GM19372 (cell line): ENCODE data around the gene PSTPIP2.

Experiments
- ATAC-seq: cut with Tn5 transposase; IDR thresholded peaks from one replicate; pipeline ENCODE4 v1.9.1; 2021; ENCODE audit warnings: mild to moderate bottlenecking, low read depth, moderate library complexity; ENCODE audit not compliant: unreplicated experiment

PSTPIP2 gene

DNA sequence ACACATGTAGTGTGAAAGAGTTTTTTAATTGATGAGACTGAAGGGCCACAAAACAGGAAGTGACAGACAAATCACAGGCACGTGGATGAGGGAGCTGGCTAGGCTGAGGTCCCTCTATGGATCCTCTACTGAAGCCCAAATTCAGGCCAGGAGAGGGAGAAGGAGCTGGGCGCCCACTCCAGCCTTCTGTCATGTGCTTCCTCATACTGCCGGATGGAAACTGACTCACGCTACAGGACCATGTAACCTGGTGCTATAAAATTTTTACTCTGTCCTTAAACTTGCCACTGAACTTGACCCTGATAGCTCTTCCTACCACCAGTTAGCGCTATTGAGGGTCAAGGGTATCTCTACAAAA, 31.3 kb downstream of the PSTPIP2 start:
- no peak for ATAC-seq

DNA sequence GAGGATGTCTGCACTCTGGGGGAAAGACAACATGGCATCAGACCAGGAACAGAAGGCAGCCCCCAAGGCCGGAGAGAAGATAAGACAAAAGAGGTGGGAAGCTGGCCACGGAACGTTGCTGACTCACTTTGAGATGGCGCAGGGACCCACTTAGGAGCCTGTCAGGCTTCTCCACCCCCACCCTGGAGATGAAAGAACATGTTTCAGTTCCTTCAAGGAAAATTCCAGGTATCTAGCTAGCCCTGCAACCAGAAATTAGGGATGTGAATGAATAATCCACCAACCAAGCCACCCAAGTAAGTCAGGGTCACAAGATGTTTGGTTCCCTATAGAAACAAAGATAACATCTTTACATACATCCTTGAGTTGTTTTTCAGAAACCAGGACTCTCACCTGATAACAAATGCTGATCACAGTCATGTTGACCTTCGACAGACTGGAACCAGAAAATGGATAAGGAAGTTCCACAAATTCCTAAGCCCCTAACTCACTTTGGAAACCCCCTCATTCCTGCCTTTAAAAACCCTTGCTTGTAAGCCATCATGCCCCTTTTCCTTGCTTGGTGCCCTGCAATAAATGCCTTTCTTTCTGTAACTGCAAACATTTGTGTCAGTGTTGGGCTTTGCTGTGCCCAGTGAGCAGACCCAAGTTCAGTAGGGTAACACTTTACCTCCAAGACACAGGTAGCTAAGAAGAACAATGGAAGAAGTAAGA, 31.9 kb downstream of the PSTPIP2 start:
- no peak for ATAC-seq

DNA sequence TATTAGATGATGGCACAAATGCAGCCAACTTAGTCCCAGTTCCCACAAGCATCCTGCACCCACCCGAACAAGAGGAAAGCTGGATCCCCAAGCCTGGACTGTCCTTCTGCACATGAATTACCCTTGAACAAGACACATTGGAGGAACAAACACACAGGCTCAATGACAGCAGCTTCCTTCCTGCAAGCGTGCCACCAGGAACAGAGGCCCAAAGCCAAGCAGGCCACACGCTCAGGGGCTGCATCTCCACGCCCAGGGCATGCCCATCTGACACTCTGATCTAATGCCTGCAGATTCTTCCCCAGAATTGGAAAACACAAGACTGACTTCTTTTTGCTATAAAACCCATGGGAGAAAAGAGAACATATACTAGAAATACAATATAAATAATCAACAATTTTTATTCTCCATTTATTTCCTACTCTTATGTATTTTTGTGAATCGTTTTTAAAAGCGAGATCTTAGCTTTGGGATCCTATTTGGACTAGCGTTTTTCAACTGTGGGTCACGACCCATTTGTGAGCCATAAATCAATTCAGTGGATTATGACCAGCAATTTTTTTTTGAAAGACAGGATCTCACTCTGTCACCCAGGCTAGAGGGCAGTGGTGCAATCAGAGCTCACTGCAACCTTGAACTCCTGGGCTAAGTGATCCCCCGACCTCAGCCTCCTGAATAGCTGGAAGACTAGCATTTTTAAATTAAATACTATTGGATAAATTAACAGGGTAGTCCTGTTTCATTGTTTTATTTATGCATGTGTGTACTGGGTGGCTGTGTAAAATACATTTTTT, 34.4 kb downstream of the PSTPIP2 start:
- no peak for ATAC-seq

DNA sequence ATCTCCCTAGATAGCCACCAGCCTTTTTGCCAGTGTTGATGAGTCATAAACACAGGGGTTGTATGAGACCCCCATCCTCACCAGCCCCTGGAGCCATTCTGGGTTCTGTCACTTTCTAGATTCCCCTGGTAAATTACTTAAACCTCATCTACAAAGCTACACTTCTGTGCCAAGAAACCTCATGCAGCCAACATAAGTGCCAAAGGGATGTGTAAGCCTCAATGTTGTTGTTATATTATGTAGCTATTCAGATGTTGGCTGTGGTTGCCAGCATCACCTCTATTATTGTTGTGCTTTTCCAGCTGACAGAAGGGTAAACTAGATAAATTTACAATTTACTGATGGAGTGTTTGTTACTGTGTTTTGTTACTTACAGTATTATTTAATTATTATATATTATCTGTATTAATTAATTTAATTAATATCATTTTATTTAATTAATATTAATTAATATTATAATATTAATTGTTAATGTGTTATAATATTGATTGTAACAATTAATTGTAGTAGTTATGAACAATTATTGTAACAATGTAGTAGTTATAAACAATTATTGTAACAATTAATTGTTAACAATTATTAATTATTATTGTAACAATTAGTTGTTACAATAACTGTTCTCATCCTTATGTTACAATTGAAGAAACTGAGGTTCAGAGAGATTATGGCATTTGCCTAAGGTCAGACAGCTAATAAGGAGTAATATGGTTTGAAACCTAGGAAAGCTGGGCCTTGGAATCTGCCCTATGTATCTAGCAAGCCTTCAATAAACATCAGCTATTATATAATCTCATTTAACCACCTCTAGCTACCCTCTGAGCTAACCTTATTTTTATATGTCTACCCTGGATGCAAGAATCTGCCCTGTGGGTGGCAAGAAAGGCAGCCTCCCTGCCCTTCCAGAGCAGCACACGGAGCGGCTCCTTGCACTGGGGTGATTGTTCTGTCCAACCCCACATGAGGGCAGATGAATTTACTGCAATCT, 36.1 kb downstream of the PSTPIP2 start:
- ATAC-seq = no peak

DNA sequence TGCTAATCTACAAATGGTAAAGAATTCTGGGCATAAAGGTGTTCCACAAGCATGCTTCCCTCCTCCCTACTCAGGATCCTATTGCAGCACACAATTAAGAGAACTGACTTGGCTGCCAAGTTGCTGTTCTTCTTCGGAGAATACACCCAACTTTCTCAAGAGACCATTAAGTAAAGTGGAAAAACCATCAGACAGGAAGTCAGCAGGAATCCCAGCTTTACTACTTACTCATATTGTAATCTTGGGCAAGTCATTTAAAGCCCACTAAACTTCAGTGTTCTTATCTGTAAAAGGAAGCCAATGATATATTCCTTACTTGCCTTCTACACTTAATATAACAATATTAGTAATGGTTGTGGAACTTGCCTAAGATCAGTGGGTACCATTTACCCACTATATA, 37.8 kb downstream of the PSTPIP2 start:
- ATAC-seq = no peak

DNA sequence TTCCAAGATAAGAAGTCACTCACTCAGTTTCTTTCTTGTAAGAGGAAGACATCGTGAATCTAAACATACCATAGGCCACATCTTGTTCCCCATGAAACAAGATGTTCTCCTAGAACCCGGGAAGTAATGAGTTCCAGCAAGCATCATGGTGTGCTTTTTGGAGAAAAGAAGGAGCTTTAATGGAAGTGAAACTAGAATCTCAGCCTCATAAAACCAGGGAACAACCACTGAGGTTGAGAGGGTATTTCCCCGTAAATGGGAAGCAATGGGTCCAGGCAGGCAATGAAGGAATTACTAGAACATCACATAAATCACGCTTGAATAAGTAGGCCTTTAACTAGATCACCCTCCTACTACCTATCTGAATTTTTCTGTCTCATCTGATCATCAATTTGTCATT, 40.3 kb downstream of the PSTPIP2 start:
- no peak for ATAC-seq

DNA sequence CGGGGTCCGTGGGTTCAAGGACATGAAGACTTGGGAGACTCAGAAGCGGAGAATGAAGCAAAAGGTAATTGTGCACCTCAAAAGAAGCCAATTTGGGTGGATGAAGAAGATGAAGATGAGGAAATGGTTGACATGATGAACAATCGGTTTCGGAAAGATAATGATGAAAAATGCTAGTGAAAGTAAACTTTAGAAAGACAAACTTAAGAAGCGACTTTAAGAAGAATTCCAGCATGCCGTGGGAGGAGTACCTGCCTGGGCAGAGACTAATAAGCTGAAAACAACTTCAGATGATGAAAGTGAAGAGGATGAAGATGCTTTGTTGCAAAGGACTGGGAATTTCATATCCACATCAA, 43.5 kb downstream of the PSTPIP2 start:
- no peak for ATAC-seq

DNA sequence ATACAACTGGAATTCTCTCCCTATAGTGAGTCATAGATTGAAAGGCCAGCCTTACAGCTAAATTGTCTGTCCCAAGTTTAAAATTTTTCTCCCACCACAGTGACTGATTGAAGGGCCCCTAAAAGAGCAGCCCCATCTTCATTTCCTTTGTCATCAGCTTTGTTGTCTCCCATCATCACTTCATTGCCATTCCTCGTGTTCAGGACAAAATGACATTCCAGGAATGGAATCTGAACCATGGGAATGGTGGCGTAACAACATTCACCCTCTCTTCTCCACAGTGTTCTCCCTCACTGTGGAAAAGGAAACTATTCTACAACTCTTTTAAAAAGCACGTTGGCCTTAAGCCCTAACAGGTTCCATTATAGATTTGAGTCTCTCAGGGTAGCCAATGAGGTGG, 52.1 kb downstream of the PSTPIP2 start:
- no peak for ATAC-seq

DNA sequence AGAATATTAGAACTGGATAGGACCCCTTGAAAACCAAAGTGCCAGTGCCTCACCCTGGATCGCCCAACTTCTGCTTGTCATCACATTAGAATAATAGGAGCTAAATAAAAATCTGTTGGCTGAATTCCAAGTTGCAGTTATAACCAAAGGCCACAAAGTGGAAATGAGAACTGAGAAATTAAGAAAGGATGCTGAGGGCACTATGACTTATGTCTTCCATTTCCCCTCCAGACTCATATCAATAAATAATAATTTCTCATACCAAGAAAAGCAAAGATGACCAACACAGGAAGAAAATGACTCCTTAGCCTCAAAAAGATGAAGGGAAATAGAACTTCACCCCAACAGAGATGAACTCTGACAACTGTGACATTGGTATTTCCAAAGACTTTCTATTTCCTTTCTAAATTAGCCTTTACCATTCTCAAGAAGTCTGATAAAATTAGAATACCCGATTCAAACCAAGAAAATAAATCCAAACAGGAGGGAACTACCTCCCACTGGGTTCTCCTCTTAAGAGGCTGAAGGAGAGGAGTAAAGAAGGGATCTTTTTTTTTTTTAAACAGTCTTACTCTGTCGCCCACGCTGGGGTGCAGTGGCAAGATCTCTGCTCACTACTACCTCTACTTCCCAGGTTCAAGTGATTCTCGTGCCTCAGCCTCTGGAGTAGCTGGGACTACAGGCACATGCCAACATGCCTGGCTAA, 58.4 kb downstream of the PSTPIP2 start:
- ATAC-seq = peak; percentile 75

DNA sequence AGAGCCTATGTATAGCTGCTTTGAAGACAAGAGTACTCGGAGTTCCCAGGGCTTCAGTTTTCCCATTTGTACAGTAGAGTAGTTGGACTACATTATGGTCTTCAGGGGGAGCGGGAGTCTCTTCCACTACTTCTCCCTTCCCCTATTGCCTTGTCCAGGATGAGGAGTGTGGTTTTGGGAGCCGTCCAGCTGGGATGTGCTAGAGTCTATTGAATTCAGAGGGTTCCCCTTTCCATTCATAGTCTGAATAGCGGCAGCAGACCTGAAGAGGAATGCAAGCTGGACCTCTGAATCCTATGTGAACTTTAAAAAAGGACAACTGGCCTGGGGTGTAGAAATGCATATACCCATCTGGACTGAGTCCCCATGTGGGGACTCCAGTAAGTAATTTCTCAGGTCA, 61.4 kb downstream of the PSTPIP2 start:
- ATAC-seq = no peak

DNA sequence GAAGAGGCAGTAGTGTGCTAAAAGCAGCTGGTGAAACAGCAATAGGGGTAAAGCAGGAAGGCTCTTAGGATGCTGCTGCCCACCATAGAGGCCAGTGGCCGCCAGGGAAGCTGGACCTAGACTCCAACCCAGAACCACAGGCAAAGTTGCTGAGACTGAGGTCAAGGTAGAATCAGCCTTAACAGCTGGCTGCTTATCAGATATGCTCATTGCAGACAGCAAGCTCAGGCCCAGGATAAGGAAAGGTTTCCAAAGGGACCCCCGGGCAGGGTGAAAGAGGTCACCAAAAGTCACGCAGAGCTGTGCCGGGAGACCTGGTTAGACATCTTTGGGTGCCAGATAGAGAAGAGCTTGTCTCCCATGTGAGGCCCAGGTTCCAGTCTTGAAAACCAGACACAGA, 62.0 kb downstream of the PSTPIP2 start:
- no peak for ATAC-seq

DNA sequence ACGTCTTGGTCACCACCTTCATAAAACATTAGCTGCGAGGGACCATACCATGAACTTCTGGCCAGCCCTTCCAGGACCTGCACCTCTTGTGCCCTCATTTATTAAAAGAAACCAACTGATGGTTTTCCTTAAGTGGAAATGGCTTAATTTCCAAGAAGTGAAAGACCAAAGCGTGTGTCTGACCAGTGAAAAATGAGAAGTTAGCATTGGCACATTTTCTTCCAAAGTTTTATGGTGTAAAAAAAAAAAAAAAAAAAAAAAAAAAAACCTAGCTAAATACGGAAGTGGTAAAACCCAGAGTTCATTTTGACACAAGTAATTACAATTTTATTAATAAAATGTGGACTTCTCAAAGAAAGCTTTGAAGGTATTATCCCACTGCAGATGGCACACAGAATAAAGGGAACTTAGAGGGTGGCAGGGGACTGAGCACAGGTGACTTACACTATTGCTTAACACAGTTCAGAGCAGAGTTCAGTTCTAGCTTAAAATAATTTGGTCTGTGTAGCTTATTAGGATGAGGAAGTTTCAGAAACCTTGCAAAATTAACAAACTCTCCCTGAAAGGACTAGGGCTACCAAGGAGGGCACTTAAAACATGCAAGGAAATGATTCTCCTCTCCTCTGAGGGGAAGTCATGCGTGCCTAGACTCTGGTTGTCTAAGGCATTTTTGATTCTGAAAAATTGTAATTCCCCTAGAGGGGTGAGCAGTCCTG, 62.8 kb downstream of the PSTPIP2 start:
- ATAC-seq = no peak

DNA sequence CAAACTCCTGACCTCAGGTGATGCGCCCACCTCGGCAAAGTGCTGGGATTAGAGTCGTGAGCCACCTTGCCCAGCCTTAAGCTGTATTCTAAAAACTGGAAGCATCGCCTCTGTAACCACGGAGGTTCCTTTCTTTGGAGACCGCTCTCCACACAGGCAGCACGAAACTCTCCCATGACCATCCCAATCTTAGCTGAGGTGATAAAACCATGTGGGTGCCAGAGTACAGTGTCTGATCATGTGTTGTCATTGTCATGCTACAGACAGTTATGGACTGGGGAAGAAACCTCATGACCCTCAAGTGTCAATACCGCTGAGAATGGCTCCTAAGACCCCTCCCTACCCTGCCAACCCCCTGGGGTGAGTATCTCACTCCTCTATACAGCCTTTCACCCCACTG, 63.5 kb downstream of the PSTPIP2 start:
- ATAC-seq = no peak

DNA sequence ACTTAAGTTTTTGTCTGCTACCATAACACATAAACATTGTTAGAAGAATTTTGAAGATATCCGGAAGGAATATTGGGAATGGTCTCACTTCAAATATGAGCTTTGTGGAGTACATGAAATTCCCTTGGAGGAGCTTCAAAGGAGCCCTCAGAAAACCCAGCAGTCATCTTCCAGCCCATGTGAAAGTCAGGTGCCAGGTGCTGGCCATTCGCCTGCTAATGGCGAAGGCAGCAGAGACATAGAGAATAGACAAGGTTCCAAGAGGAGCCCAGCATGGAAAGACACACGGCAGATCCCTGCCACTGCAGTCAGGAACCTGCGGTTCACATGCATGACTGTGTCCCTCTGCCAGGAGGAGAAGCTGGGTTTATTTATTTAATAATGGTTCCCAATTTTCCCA, 64.9 kb downstream of the PSTPIP2 start:
- no peak for ATAC-seq

DNA sequence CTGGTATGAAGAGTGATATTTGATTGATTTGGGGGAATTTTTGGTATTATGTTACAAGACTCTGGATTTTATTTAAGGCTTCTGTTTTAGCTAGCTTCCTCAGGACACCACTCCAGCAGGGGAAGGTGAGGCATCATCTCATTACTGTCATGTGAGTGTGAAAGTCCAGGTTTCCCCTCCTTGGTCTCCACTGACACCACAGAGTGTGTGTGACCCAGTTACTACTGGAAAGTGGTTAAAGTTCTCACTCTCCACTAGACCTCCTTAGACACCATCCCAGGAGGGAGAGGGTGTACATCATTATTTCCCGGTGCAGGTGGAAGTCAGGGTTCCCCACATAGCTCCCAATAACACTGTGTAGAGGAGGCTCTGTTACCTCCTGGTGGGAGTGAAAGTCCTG, 69.1 kb downstream of the PSTPIP2 start:
- no peak for ATAC-seq

DNA sequence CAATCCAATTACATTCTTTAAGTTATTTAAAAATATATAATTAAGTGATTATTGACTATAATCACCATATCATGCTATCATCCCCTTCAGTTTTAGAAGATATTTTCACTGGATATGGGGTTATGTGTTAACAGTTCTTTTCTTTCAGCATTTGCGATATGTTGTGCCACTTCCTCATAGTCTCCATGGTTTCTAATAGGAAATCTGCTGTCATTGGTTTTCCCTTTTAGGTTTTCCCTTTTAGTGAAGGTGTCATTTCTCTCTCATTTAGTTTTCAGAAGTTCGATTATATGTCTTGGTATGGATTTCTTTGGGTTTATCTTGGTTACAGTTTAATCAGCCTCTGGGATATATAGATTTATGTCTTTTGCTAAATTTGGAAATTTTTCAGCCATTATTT, 70.2 kb downstream of the PSTPIP2 start:
- ATAC-seq = no peak

DNA sequence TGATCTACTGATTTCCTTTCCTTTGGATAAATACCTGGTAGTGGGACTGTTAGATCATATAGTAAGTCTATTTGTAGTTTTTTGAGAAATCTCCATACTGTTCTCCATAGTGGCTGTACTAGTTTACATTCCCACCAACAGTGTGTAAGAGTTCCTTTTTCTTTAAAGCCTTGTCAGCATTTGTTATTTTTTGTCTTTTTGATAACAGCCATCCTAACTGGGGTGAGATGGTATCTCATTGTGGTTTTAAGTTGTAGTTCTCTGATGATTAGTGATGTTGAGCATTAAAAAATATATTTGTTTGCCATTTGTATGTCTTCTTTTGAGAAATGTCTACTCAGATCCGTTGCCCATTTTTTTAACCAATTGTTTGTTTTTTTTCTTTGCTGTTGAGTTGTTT, 71.0 kb downstream of the PSTPIP2 start:
- no peak for ATAC-seq

DNA sequence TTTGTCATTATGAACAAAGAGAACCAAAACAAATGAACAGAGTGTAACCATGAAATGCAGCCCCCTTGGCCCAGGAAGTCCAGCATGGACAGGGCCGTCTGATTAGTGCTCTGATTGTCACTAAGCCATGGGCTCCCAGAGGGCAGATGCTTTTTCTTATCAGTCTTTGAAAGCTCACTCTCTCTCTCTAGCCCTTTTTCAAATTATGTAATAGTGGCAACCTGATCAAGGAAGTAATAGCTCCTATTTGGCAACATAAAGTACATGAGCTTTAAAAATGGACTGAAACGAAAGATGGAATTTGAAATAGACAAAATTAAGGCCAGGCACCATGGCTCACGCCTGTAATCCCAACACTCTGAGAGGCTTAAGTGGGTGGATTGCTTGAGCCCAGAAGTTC, 72.5 kb downstream of the PSTPIP2 start:
- ATAC-seq = no peak

DNA sequence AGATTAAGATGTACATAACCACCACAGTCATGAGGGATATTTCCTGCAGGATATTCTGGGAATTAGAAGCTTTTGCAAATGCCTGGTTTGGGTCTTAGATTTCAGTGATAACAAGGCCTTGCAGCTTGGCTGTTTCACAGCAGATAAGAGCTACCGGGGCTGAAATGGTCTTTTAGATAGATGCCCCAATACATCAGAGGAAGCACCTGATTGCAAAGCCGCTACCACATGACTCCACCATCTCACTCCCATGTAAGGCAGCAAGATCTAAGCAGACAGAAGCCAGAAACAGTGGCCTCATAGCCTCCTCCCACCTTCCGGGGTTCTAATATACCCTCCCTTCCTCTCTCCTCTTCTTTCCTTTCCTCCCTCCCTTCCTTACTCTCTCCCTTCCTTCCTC, 73.8 kb downstream of the PSTPIP2 start:
- no peak for ATAC-seq

DNA sequence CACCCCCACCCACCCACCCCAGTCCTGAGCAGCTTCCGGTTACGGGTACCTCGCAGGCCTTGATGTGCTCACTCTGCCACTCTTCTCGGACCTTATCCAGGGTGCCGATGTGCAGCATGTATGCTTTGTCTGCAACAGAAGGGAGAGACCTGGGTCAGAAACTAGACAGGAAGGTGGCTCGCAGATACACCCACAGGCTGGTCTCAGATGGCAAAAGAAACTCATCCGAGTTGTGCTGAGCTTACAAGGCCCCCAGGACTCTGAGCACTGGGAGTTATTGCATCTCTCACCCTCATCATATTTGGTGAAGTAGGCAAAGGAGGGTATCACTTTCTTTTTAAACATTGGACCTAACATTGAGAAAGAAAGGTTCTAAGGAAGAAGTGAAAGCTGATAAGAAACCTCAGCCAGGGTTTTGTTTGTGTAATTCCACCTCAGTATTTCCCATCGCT, 74.3 kb downstream of the PSTPIP2 start:
- no peak for ATAC-seq
